ENCODE data around the gene RANBP9.

RANBP9 gene

DNA sequence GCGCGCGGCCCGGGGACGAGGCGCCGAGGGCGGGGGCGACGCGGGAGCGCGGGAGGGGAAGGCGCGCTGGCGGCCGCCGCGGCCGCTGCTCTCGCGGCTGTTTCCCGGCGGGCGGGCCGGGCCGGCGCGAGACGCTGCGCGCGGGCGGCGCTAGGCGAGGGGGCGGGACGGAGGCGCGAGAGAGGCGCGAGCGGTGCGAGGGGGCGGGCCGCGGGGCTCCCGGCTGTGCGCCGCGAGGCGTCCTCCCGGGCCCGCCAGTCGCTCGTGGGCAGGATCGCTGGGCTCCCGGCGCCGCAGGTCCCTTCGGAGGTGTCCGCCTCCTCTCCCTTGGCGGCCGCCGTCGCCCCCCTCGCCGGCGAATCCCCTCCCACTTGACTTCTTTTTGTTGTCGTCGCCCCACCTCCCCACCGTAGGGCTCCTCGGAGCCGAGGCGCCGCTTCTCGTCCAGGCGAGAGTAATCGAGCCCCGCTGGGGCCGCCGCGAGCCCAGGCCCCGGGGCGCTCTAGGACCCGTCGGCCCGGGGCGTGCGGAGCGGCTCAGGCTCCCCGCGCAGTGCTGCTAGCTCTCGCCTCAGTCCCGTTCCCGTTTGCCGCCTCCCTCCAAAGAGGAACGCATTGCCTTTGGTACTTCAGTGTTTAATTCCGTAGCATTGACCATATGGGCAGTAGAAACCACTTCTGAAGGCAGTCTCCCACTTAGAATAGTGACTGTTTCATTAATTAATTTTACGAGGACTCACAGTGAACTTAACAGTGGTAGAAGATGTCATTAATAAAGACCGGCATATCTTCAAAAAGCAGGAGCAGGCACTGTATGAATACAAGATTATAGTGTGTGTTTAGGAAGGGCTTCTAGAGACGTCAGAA lies at the start of gene RANBP9:
RANBP9 (minus strand) TSS at position 103 of the 866 bp plus-strand sequence. CDS start 330 bp downstream, outside the sequence.
- peak; percentile 92 for DNase-seq (ENCODE audit: insufficient read length, low spot score)
- no peak for FAIRE-seq
- peak; percentile 59 for TF ChIP-seq POLR2A (IDR thresholded peaks at IDR 0.05; ENCODE audit: low read depth, low read length)

DNA sequence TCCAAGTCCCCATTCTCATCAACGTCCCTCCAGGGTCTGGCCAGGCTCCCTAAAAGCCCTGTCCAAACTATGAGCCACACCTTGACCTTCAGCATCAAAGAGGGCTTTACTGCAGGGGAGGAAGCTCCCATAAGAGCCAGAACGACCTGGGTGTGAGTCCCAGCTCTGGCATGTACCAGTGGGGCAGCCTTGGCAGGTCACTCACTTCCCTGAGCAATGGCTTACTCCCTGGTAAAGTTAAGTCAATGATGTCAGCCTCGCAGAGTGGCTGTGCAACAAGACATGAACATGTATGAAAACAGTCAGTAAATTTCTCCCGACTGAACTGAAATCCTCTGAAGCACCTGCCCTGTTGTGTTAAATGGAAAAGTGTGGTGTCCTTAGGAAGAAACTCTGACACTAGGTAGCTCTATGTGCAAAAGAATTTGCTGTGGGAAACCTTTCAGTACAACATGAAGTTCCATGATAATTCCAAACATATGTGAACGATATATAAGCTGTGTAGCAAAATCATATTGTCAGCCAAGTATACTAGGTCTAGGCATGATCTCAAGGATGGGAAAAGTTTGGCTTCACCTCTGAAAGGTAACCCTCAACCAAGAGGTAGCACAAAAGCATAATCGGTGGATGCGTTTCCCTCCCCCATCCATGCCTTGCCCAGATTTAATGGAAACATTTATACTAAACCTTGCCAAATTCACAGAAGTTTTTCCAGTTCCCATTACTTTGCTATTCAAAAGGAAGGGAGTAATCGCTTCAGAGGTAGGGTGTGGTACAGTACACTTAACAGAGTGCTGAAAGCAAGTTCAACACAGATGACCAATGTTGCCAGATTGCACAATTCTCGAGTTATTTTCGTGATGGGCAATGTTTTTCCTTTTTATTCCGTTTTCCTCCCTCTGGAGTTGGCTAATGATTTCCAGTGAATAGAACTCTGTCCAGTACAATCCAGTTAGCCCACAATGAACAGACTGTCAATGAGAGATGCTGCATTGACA lies 49.0 kb upstream of the RANBP9 start:
- TF ChIP-seq POLR2A (IDR thresholded peaks at IDR 0.05; ENCODE audit: low read depth, low read length), result no peak
- FAIRE-seq, result no peak

DNA sequence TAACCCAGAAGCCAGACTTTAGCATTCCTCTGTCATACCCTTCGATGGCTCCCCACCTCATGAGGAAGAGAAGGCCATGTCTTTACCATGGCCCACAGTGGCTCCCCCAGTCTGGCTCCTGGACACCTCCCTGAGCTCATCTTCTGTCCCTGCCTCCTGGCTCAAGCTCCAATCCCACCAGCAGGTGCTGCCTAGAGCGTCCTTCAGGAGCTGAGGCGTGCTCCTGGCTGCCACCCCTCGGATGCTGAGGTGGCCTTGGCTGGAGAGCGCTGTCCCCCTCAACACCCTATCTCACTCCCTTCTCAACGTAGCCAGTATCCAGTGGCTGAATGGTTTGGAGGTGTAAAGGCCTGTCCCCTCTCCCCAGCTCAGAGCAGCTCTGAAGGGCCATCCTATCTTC lies 47.4 kb upstream of the RANBP9 start:
- no peak for TF ChIP-seq POLR2A (IDR thresholded peaks at IDR 0.05; ENCODE audit: low read depth, low read length)
- FAIRE-seq (no peak), DNase-seq (ENCODE audit: insufficient read length, low spot score) (no peak)

More for the DNA sequence above, 49.0 kb upstream of the RANBP9 start:
- no peak for DNase-seq (ENCODE audit: insufficient read length, low spot score)

DNA sequence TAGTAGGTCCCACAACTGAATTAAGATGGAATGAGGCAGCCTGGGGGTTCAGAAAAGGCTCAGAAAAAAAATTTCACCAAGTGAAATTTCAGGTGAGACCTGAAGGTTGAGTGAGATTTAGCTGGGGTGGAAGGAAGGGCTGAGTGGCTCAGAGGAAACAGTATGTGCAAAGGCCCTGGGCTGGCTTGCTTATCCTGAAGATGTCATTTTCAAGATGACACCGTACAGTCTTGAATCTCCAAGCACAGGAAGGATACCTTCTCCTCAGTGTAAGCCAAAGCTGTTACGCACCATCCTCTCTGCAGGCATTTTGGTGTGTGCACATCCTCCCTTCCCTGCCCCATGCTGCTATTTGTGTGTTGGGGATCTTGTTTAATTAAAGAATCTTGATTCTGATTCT lies 43.0 kb upstream of the RANBP9 start:
- no peak for TF ChIP-seq POLR2A (IDR thresholded peaks at IDR 0.05; ENCODE audit: low read depth, low read length)
- no peak for DNase-seq (ENCODE audit: insufficient read length, low spot score)
- no peak for FAIRE-seq

DNA sequence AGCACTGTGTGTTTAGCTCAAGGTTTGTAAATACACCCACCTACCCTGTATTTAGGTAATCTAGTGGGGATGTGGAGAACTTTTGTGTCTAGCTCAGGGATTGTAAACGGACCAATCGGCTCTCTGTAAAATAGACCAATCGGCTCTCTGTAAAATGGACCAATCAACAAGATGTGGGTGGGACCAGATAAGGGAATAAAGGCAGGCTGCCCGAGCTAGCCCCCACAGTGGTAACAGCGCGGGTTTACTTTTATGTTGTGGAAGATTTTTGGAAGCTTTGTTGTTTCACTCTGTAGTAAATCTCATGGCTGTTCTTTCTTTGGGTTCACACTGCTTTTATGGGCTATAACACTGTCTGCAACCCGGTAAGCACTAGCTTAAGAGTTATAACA lies 32.1 kb upstream of the RANBP9 start:
- no peak for TF ChIP-seq POLR2A (IDR thresholded peaks at IDR 0.05; ENCODE audit: low read depth, low read length)

DNA sequence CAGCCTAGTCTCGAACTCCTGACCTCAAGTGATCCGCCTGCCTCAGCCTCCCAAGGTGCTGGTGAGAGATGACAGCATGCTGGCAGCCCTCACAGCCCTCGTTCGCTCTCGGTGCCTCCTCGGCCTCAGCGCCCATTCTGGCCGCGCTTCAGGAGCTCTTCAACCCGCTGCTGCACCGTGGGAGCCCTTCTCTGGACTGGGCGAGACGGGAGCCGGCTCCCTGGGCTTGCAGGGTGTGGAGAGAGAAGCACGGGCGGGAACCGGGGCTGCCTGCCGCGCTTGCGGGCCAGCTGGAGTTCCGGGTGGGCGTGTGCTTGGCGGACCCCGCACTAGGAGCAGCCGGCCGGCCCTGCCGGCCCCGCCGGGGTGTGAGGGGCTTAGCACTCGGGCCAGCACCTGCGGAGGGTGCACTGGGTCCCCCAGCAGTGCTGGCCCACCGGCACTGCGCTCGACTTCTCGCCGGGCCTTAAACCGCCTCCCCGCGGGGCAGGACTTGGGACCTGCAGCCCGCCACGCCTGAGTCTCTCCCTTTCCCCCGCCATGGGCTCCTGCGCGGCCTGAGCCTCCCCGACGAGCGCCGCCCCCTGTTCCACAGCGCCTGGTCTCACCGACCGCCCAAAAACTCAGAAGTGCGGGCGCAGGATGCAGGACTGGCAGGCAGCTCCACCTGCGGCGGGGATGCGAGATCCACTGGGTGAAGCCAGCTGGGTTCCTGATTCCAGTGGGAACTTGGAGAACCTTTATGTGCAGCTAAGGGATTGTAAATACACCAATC lies 31.5 kb upstream of the RANBP9 start:
- DNase-seq (ENCODE audit: insufficient read length, low spot score) (no peak), FAIRE-seq (no peak)
- TF ChIP-seq POLR2A (IDR thresholded peaks at IDR 0.05; ENCODE audit: low read depth, low read length), result no peak

More for the DNA sequence above, 32.1 kb upstream of the RANBP9 start:
- no peak for DNase-seq (ENCODE audit: insufficient read length, low spot score)
- FAIRE-seq, result no peak

DNA sequence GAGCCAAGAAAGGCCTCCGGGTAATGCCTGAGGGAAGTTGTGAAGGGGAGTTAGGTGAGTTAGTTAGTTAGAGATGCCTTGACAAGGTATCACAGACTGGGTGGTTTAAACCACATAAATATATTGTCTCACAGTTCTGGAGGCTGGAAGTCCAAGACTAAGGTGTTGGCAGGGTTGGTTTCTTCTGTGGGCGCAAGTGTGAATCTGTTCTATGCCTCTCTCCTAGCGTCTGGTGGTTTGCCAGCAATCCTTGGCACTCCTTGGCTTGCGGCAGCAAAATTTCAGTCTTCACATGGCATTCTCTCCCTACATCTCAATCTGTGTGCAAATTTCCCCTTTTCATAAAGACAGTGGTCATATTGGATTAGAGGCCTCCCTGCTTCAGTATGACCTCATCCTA lies 29.7 kb upstream of the RANBP9 start:
- no peak for TF ChIP-seq POLR2A (IDR thresholded peaks at IDR 0.05; ENCODE audit: low read depth, low read length)
- FAIRE-seq (no peak), DNase-seq (ENCODE audit: insufficient read length, low spot score) (no peak)

DNA sequence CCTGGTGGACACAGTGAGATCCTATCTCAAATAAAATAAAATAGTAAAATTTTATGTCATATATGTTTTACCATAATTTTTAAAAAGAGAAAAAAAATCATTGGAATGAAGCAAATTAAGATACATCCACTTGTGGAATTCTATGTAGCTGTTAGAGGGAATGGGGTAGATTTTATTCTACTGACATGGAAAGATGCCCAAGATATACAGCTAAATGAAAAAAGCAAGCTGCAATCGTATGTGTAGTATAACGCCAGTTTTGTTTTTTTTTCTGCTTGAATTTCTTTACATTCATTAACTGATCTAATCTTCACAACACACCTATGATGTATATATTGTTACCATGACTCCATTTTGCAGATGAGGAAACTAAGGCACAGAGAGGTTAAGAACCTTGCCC lies 23.4 kb upstream of the RANBP9 start:
- no peak for TF ChIP-seq POLR2A (IDR thresholded peaks at IDR 0.05; ENCODE audit: low read depth, low read length)
- no peak for DNase-seq (ENCODE audit: insufficient read length, low spot score)
- no peak for FAIRE-seq

DNA sequence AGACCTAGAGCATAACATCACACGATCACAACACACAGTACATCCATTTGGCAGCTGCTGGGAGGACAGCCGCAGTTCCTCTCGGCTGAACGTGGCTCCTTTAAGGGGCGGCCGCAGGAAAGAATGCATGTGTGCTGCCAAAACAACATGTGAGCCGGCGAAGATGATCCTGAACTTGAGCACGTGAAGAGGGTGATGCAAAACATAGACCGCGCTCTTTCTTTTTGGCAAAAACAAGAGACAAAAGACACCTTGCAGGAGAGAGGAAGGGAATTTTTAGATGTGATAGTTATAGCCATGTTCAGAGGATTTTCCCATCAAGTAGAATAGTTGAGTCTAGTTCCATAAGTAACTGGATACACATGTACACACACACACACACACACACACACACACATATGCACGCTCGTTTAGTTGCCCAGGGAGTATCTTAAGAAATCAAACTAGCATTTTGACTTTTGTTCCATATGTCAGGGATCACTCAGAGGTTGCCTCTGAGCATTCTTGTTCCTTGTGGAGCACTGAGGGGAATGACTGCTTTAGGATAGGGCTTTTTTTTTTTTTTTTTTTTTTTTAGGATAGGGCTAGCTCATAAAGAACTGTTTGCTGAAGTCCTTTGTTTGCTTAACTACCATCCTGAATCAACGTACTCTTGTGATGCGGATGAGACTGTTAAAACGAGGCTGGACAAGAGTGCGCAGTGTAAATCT lies 21.7 kb upstream of the RANBP9 start:
- FAIRE-seq (peak; percentile 72), DNase-seq (ENCODE audit: insufficient read length, low spot score) (peak; percentile 67)
- no peak for TF ChIP-seq POLR2A (IDR thresholded peaks at IDR 0.05; ENCODE audit: low read depth, low read length)

DNA sequence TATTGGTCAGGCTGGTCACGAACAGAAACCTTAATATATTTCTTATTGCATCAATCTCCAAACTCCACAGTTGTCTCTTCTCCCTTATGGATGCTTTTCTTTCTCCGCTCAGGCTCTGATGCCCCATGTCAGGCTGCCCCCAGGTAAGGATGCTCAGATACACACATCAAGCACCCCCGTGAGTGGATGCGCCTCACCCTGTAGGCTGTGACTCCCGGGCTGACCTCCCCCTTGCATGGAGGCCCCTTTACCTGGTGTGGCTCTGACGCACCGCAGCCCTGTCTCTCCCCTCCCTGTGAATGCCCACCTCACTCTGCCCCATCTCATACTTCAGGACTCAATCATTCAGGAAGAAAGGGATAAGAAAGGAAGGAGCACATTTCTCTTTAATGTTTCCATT lies 19.1 kb upstream of the RANBP9 start:
- TF ChIP-seq POLR2A (IDR thresholded peaks at IDR 0.05; ENCODE audit: low read depth, low read length), result no peak
- DNase-seq (ENCODE audit: insufficient read length, low spot score), result no peak
- no peak for FAIRE-seq

DNA sequence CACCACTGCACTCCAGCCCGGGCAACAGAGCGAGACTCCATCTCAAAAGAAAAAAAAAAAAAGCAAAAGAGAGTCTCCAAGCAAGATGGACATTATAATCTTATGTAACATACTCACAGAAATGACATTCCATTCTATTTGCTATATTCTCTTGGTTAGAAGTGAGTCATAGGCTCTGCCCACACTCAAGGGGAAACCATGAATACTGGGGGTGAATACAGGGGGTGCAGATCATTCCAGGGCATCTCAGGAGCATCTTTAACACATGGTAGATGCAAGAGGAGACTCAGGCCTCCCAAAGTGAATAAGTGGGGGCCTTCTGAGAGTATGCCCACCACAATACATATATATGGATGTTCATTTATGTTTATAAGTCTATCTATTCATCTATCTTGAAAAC lies 18.3 kb upstream of the RANBP9 start:
- FAIRE-seq (no peak), DNase-seq (ENCODE audit: insufficient read length, low spot score) (peak; percentile 63)
- TF ChIP-seq POLR2A (IDR thresholded peaks at IDR 0.05; ENCODE audit: low read depth, low read length), result no peak

DNA sequence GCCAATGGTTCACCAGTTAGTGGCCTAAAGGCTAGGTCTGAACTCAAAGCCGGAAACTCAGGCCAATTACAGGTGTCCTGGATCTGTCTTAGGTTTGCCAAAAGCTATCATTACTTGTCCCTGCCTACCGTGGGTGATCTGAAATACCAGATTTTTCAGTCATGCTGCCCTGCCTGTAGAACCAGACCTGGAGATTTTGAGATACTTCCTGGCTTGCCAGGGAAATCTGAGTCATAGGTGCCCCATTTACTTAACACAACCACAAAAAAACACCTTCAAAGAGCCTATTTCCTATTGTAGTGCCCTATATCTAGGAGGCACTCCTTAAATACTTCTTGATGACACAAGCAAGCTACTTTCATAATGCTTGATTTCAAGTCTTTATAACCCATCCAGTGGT lies 13.9 kb upstream of the RANBP9 start:
- TF ChIP-seq POLR2A (IDR thresholded peaks at IDR 0.05; ENCODE audit: low read depth, low read length), result no peak
- FAIRE-seq (peak; percentile 69), DNase-seq (ENCODE audit: insufficient read length, low spot score) (peak; percentile 56)

DNA sequence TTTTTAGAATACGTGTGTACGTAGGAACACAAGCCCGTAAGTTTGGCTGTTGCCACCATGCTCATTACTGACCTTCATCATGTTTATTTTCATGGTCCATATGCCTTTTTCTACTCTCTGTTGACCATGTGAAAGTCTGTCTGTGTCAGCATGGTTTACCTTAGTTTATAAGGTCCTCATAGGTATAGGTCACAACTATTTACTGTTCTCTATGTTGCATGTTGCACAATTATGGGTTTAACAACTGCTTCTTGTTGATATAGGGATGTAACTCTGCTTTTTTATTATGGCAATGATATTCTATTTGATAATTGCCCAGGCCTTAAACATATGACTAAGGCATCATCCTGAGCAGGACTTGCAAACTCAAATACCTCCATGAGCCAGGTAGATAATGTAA lies 13.4 kb upstream of the RANBP9 start:
- TF ChIP-seq POLR2A (IDR thresholded peaks at IDR 0.05; ENCODE audit: low read depth, low read length), result no peak
- DNase-seq (ENCODE audit: insufficient read length, low spot score) (no peak), FAIRE-seq (no peak)
